ENCODE data around the gene GLRX5.

The GLRX5 gene

DNA sequence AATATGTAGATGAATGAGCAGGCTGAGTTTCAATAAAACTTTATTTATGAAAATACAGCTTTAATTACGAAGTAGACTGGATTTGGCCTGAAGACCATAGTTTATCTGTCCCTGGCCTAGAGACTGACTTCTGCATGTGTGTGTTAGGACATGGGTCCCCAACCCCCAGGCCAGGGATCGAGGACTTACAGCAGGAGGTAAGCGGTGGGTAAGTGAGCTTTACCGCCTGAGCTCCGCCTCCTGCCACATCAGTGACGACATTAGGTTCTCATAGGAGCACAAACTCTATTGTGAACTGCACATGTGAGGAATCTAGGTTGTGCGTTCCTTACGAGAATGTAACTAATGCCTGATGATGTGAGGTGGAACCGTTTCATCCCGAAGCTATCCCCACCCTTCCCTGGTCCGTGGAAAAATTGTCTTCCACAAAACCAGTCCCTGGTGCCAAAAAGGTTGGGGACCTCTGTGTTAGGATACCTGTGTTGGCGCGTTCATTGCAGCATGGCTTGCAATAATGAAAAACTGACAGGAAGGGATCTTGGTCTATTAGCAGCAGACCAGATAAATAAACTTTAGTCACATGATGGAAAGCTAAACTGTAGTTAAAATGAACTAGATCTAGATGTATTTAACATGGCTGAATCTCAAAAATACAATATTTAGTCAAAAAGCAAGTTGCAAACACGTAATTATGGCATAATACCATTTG, 4.1 kb downstream of the GLRX5 start:
- Histone ChIP-seq H3K9me3 (ENCODE audit: insufficient read depth, low read length) (no peaks in the 10 kb centered on the region), H3K4me3 (ENCODE audit: insufficient read length, low read depth) (no peak overlapping the region), H3K36me3 (ENCODE audit: insufficient read depth, insufficient read length, low read length) (peaks cover 4% of the 10 kb centered on the region), H3K27me3 (ENCODE audit: insufficient read depth, insufficient read length) (no peaks in the 10 kb centered on the region), H3K4me1 (ENCODE audit: insufficient read depth, insufficient read length) (no peaks in the 10 kb centered on the region), H3K9ac (ENCODE audit: insufficient read length, low read depth) (no peak overlapping the region)
- DNase-seq (ENCODE audit: low read depth, low spot score): no peak
- TF ChIP-seq SUZ12 (IDR thresholded peaks at IDR 0.05; ENCODE audit: extremely low read depth, insufficient read depth, insufficient read length) (no peak), ZNF274 (IDR thresholded peaks at IDR 0.05; ENCODE audit: low read depth, low read length) (no peak), YY1 (IDR thresholded peaks at IDR 0.05; ENCODE audit: insufficient read depth, insufficient read length) (no peak)

DNA sequence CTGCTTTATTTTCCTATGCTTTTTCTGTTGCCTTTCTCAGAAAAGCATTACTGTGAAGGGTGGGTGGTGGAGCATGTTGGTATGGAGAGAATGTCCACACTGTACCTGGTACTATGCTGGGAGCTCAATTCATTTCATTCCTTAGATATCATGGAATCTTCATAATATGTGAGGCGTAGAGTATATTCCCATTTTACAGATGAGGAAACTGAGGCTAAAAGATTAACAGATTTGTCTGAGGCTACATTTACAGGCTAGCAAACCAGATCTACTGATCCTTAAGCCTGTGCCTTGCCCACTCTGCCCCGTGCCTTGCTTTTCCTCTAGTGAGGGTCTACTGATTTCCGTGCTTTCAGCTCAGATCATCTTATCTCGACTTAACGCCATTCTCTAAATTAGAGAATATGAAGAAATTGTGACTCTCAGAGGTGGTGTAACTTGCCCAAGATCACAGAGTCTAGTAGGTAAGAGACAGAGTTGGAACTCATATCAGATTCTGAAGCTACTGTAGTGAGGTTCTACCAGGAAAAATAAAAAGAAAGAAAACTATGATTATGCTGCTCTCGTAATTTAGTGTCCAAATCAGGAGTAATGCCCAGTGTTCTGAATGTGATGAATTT, 5.5 kb downstream of the GLRX5 start:
- Histone ChIP-seq H3K4me3 (ENCODE audit: insufficient read length, low read depth) (no peak overlapping the region), H3K9ac (ENCODE audit: insufficient read length, low read depth) (no peak overlapping the region), H3K27me3 (ENCODE audit: insufficient read depth, insufficient read length) (no peaks in the 10 kb centered on the region), H3K36me3 (ENCODE audit: insufficient read depth, insufficient read length, low read length) (peaks cover 16% of the 10 kb centered on the region), H3K4me1 (ENCODE audit: insufficient read depth, insufficient read length) (no peaks in the 10 kb centered on the region), H3K9me3 (ENCODE audit: insufficient read depth, low read length) (no peaks in the 10 kb centered on the region)
- no peak for DNase-seq (ENCODE audit: low read depth, low spot score)
- TF ChIP-seq ZNF274 (IDR thresholded peaks at IDR 0.05; ENCODE audit: low read depth, low read length) (no peak), SUZ12 (IDR thresholded peaks at IDR 0.05; ENCODE audit: extremely low read depth, insufficient read depth, insufficient read length) (no peak), YY1 (IDR thresholded peaks at IDR 0.05; ENCODE audit: insufficient read depth, insufficient read length) (no peak)

DNA sequence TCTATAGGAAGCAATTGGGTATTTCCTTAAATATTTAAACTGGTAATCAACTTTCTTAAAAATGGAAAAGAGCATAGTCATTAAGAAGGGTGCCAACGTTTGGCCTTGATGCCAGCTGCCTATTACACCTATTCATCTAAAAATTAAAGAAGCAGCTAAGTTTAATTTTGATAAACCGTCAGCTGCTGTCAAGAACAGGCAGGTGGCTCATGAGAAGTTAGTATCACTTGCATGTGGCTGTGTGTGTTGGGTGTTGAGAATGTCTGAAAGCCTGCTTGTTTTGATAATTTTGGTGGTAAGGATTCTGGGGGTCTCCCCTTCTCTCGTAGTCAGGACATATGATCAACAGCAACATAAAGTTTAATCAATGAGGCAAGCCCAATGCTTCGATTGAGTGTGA, 6.5 kb downstream of the GLRX5 start:
- H3K4me1 ChIP-seq (ENCODE audit: insufficient read depth, insufficient read length): no peaks in the 10 kb centered on the region

DNA sequence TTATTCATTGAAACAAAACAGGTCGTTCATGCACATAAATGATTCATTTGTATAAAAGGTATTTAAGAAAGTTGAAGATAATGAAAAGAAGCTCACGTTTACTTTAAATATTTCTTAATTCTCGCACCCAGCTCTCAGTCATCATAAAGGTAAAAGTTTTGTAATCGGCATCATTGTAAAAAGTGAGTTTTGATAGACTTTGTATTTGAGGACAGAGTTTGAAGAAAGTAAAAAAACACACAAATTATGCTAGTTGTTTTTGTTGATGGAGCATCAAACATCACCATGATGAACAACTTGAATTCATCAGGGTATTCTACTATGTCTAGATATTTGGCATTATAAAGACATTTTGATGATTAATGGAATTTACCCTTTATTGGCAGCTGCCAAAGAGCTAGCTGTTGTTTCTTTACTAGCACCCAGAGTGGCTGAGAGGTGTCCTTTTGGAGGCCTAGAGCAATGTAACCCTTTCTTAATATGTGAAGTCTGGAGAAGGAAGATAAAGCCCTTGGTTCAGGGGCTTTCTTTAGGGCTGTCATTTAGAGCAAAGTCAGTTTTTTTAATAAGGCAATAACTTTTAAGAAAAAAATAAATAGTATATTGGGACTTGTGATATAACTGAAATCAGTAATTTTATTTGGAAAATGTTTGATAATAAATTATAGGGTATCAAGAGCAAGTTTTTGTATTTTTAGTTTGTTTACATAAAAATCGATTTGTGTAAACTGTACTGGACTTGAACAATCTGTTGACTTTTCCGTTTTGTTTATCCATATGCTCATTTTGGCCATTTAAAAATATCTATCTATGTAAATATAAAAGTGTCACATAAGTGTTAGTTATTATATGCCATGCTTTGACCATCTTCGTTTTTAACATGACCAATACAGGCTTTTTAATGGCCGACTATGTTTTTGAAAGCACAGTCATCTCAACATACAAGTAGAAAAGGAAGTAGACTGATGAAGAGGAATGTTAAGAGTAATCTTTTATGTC, 7.4 kb downstream of the GLRX5 start:
- Histone ChIP-seq H3K36me3 (ENCODE audit: insufficient read depth, insufficient read length, low read length) (peaks cover 16% of the 10 kb centered on the region), H3K27me3 (ENCODE audit: insufficient read depth, insufficient read length) (no peaks in the 10 kb centered on the region), H3K9ac (ENCODE audit: insufficient read length, low read depth) (no peak overlapping the region), H3K4me3 (ENCODE audit: insufficient read length, low read depth) (no peak overlapping the region), H3K4me1 (ENCODE audit: insufficient read depth, insufficient read length) (peaks cover 2% of the 10 kb centered on the region), H3K9me3 (ENCODE audit: insufficient read depth, low read length) (no peaks in the 10 kb centered on the region)
- TF ChIP-seq SUZ12 (IDR thresholded peaks at IDR 0.05; ENCODE audit: extremely low read depth, insufficient read depth, insufficient read length) (no peak), ZNF274 (IDR thresholded peaks at IDR 0.05; ENCODE audit: low read depth, low read length) (no peak), YY1 (IDR thresholded peaks at IDR 0.05; ENCODE audit: insufficient read depth, insufficient read length) (no peak)
- no peak for DNase-seq (ENCODE audit: low read depth, low spot score)

More for the DNA sequence above, 6.5 kb downstream of the GLRX5 start:
- TF ChIP-seq YY1 (IDR thresholded peaks at IDR 0.05; ENCODE audit: insufficient read depth, insufficient read length): no peak
- TF ChIP-seq ZNF274 (IDR thresholded peaks at IDR 0.05; ENCODE audit: low read depth, low read length): no peak
- no peak for TF ChIP-seq SUZ12 (IDR thresholded peaks at IDR 0.05; ENCODE audit: extremely low read depth, insufficient read depth, insufficient read length)
- H3K27me3 ChIP-seq (ENCODE audit: insufficient read depth, insufficient read length): no peaks in the 10 kb centered on the region
- H3K9ac ChIP-seq (ENCODE audit: insufficient read length, low read depth): no peak overlapping the region
- H3K36me3 ChIP-seq (ENCODE audit: insufficient read depth, insufficient read length, low read length): peaks cover 16% of the 10 kb centered on the region
- H3K4me3 ChIP-seq (ENCODE audit: insufficient read length, low read depth): no peak overlapping the region
- no peaks in the 10 kb centered on the region for H3K9me3 ChIP-seq (ENCODE audit: insufficient read depth, low read length)
- DNase-seq (ENCODE audit: low read depth, low spot score): no peak

DNA sequence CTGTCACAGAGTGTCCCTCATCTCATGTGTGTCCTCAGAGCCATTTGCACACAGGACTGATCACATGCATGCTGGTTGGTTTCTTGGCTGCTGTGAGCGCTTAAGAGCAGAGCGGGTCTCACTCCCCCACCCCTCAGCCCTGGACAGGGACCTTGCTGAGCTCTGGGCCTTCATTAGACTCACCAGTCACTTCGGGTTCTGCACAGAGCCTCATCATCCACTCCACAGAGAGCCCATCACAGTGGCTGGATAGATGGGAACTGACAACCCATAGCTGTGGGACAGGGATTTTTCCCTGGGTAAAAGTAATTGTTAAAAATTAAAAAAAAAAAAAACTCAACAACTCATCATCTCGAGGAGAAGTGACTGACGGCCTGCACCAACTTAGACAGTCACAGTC, 8.2 kb downstream of the GLRX5 start:
- Histone ChIP-seq H3K27me3 (ENCODE audit: insufficient read depth, insufficient read length) (no peaks in the 10 kb centered on the region), H3K36me3 (ENCODE audit: insufficient read depth, insufficient read length, low read length) (peaks cover 14% of the 10 kb centered on the region), H3K9ac (ENCODE audit: insufficient read length, low read depth) (no peak overlapping the region), H3K9me3 (ENCODE audit: insufficient read depth, low read length) (no peaks in the 10 kb centered on the region), H3K4me1 (ENCODE audit: insufficient read depth, insufficient read length) (peaks cover 3% of the 10 kb centered on the region), H3K4me3 (ENCODE audit: insufficient read length, low read depth) (no peak overlapping the region)
- TF ChIP-seq SUZ12 (IDR thresholded peaks at IDR 0.05; ENCODE audit: extremely low read depth, insufficient read depth, insufficient read length) (no peak), ZNF274 (IDR thresholded peaks at IDR 0.05; ENCODE audit: low read depth, low read length) (no peak), YY1 (IDR thresholded peaks at IDR 0.05; ENCODE audit: insufficient read depth, insufficient read length) (no peak)
- DNase-seq (ENCODE audit: low read depth, low spot score): no peak

DNA sequence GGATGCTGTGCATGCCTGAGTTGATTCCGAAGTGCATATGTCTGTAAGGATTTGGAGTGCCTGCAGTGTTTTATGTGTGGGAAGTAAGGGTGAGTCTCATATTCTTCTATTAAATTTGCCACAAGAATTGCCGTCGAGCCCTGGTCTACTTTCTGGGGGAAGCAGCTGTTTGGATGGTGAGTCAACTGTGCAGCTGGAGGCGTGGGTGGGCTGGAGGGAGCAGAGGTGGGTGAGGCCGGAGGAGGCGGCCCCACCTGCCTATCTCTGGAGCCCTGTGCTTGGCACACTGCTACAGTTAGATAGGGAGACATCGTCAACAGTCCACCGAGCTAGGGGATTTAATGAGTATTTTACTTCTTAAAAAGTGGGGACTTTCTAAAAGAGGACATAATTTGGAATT, 9.7 kb downstream of the GLRX5 start:
- peaks cover 14% of the 10 kb centered on the region for H3K36me3 ChIP-seq (ENCODE audit: insufficient read depth, insufficient read length, low read length)
- no peaks in the 10 kb centered on the region for H3K27me3 ChIP-seq (ENCODE audit: insufficient read depth, insufficient read length)
- TF ChIP-seq ZNF274 (IDR thresholded peaks at IDR 0.05; ENCODE audit: low read depth, low read length) (no peak), YY1 (IDR thresholded peaks at IDR 0.05; ENCODE audit: insufficient read depth, insufficient read length) (no peak), SUZ12 (IDR thresholded peaks at IDR 0.05; ENCODE audit: extremely low read depth, insufficient read depth, insufficient read length) (no peak)
- DNase-seq (ENCODE audit: low read depth, low spot score): no peak
- no peak overlapping the region for H3K4me3 ChIP-seq (ENCODE audit: insufficient read length, low read depth)
- 0 out of 2 replicates have a peak, but pooled peaks cover 3% of the 10 kb centered on the region for H3K9me3 ChIP-seq (ENCODE audit: insufficient read depth, low read length)
- H3K4me1 ChIP-seq (ENCODE audit: insufficient read depth, insufficient read length): peaks cover 3% of the 10 kb centered on the region
- no peak overlapping the region for H3K9ac ChIP-seq (ENCODE audit: insufficient read length, low read depth)
